Fibroblast of skin of abdomen (primary cell): ENCODE measurements around the gene NPTXR.
"Not testable (repeated sequence)": the region's sequence is repeated elsewhere in the genome, so short reads cannot be mapped to it uniquely, and the experiment has no call there.

Source experiments
- DNase-seq: peaks from one replicate; pipeline ENCODE4 v3.0.0-alpha.2; 2013

The NPTXR gene

DNA sequence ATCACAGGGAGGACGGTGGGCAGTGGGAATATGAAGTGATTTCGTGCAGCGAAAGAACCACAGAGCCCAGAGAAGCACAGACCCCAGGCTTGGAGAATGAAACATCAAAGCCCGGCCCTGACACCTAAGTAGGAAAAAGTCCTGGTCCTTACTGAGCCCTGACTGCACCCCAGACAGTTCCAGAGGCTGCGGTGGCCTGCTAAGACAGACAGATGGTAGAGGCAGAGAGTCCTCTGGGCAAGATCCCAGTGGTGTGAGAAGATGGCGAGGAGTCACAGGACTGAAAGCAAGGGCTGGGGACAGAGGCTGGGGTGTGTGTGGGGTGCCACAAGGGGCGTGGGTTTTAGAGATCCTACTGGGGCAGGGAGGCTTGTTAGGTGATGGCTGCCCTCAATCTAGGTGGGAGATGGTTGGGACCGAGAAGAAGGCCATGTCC is 24.5 kb upstream of the NPTXR start:
- DNase-seq, result no peak

DNA sequence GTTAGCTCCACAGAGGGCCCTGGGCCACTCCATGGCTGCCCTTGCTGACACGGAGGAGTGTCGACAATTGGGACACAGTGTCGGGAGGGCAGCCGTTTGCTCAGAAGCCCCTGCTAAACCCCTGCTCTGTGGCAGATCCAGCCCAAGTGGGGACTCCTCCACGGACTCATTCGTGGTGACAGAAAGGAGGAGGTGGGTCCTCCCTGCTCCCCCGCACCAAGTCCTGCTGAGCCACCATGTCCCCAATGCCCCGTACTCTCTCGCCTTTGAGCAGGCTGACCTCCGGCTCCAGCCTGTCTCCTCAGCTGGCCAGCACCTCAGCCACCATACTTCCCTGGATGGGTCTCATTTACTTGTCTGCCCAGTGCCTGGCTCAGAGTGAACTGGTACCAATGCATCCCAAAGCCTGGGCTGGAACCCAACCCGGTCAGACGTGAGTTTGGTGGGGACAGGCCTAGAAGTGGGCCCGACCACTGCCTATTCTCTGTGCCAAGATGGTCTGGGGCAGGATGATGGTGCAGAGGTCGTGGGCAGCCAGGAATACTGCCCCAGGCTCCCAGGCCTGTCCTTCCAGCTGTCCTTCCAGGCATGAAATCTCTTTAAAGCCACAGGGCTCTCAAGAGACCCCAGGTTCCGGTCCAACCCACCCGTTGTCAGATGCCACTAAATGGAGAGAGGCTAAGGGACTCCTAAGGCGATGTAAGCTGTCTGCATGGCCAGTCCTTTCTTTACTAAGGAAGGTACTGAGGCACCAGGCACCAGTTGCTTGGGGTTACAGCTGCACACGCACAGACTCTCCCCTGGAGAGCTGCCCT is 23.9 kb upstream of the NPTXR start:
- DNase-seq, result no peak

DNA sequence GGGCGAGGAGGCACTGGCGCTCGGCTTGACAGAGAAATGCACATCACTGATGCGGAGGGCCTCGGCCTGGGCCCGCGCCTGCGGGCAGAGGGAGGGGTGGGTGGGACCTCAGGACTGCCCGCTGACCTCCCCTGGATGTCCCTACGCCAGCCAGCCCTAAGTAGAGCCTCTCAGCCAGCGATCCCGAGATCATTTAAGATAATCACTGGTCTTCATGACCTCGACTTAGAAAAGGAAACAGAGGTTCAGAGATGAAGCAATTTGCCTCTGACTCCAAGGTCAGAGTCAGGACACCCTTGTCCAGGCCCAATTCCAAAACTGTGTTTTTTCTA is 23.3 kb upstream of the NPTXR start:
- no peak for DNase-seq

DNA sequence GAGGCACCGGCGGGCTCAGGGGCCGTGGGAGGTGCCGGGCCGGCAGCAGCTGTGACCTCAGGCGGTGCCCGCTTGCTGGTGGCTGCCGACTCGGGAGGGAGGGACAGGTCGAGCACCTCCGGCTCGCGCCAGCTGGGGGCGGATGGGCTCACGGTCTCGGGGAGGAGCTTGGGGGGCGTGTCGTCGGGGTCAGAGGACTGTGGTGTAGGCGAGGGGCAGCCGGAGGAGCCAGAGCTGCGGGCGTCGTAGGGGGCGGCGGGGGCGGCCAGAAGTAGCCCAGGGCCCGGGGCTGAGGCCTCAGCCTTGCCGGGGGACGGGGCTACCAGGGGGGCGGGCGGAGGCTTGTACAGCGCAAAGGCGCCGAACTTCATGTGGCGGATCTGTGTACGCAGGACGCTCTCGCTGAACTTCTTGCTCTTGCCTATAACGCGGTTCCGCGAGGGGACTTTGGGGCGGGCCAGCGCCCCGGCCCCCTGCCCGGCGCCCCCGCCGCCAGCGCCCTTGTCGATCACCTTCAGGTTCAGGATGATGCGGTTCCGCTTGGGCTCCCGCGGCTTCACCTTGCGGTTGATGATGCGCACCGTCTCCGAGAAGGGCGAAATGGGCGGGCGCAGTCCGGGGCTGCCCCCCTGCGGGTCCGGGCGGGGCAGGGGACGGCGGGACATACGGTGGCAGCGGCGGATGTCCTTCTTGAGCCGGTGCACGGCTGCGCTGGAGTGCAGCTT is 22.7 kb upstream of the NPTXR start:
- no peak for DNase-seq

DNA sequence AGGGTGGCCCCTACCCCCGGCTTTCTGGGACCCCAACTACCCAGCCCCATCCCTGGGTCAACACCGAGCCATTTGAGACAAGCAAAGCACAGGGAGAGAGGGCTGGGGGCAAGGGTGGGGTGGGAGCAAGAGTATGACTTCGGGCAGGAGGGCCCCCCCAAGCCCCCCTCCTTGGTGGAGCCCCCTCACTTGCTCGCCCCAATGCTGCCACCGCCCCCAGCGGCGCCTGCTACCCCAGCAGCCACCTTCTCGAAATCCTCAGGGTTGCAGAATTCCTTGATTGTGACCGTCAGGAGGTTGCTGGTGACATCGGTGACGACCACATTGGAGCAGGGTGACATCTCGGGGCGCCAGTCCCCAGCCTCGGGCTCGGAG is 22.2 kb upstream of the NPTXR start:
- DNase-seq, result no peak

DNA sequence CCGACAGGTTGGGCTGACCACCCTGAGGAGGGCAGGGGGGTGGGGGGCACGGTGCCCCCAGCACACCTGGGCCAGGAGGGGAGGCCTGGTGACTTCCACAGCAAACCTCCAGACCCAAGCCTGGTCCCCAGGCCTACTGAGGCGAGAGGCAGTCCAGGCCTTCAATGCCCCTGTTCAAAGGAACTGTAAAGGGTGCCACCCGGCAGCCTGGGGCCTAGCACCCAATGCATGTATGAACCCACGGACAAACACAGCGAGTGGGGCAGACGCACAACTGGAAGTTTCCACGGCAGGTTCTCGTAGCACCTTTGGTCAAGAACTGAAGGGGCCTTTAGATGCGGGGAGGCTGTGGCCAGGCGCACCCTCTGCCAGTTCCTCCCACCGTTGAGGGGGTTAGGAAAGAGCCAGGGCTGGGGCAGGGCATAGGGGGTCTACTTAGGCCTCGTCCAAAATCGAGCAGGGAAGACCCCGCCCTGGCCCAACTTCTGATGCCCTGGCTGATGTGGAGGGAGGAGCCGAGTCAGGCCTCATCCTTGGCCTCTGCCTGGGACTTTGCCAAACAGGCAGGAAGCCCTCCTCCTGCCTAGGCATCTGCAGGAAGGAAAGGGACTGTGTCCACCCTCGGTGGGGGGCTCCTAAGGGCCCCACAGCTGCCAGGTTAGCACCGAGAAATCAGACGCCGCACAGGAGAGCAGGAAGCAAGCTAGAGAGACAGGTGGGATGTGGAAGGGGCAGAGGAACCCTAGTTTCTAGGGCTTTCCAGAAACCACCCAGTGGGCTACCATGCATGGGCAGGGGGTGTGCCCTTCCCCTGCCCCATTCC is 21.6 kb upstream of the NPTXR start:
- no peak for DNase-seq

DNA sequence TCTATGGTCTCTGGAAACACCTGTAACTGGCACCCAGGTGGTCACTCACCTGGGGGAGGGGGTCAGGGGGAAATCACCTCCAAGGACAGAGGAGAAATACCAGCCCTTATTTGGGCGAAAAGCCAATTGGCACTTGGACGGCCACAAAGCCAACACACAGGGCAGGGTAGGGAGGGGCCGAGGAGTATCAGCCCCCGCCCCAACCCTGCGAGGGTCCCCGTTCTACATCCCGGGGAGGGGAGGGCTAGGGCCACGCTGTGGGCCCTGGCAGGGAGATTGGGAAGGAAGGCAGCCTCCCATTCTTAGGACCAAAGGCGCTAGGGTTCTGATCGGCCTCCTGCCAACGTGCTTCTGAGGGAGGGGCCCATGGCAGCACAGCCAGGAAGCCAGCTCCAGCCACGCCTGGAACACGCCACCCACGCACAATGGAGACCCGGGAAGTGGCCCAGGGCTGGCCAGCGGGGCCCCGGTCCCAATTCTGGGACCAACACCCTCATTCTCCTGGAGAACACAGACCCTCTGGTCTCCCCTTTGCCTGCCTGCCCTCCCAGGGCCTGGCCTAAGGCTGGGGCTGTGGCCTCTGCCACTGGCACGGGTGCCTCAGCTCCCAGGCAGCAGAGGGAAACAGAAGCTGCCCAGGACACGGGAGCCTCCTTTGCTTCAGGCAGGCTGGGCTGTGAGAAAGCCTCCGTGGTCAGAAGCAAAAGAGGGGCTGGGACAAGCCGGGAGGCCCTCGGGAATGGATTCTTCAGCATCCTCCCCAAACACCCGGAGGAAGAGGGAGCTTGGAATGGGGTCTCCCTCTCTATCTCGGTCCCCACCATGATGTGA is 20.7 kb upstream of the NPTXR start:
- DNase-seq, result no peak

DNA sequence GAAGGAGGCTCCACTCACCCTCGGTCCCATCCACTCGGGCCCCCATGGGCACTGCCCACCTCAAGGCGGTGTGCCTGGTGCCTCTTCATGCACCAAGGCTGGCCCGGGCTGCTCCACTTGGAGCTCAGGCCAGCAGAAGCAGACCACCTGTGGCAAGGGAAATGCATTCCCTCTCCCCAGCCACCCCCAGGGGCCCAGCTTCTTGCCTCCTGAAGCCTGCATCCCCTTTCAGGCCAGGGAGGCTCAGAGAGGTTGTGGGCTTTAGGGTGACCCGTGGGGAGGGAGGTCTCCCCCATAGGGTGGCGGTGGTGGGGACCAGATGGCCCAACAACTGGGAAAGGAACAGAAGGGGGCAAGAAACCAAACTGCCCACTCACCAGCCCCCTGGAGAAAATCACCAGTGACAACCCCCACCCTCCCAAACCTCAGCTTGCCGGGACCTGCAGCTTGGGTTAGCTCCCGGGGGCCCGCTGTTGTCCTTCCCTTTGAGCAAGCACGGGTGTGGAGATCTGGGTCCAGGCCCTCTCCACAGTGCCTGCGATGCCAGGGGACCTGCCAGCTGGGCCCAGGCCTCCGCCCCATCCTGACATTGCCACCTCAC is 19.8 kb upstream of the NPTXR start:
- DNase-seq, result no peak

DNA sequence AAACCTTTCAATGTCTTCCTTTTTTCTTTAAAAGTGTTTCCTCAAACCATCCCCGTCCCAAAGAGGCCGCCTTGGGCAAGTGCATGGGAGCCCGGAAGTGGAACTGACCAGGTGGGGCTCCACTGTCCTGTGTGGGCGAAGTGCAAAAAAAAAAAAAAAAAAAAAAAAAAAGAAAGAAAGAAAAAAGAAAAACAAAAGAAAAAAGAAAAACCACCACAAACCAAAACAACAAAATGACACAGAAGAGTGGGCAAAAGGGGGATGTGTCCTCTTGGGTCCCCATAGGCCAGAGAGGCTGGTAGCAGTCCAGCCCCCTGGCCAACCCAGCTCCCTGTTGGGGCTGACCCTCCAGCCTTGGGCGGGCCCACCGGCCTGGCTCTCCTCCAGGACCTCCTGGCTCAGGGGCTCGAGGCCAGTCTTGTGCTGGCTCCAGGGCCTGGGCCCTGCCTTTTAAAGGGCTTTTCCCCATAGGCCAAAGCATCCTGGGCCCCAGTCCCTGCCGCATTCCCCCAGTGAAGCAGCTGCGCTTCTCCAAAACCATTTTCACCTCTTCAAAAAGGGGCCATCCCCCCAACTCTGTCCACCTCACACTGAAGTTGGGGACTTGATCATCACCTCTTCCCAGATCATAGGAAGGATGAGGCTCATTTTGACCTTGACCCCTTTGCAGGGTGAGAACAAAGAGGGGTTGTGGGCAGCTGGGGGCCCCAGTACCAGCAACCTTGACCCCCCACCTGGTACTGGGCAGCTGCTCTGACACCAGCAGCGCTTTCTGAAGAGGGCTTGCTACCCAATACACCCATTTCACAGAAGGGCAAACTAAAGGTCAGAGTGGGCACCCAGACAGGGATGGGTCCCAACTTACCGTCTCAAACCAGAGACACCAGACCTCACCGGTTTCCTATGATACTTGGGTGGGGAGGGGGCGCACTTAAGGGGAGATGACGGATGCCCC is 18.8 kb upstream of the NPTXR start:
- no peak for DNase-seq

DNA sequence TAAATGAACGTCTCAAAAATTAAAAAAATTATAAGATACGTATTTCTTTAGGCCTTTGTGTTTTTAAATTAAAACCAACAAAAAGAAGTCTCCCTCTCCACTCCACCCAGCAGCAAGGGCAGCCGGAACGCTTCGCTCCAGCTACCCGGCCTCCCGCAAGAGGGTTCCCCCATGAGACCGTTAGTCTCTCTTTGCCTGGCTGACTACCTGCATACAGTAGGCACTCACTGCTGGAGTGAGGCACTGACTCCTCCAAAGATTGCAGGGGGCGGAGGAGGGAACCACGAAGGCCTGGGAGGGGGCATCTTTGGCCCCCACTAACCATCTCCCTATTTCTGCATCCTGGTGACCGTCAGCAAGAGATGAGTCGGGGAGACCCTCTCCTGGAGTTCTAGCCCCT is 18.1 kb upstream of the NPTXR start:
- DNase-seq, result no peak

DNA sequence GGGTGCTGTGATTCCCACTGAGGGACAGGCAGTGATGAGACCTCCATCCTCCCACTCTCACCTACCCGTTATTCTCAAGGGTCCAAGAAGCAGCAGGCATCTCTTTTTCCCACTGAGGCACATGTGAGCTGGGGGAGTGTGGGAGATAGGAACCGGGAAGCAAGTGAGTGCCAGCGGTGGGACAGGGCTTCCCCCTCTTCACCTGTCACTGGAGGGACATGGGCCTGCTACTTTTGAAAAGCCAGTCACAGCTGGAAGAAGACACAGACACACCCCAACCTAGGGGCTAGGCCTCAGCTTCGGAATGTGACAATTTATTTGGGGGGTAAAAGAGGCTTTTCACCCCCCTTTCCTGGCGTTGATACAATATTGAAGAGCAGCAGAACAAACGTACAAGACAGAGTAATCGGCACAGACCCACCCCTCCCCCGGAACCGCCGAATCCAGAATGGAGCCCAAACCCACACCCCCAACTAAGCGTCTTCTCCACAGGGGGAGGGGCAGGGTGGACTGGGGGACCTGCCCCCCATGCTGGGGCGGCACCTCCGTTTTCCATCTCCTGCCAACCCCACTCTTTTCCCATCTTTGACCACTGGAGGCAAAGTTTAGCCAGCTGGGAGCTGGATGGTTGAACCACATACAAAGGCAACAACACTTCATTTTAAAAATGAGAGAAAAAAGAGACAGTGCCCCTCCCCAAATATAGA is 17.5 kb upstream of the NPTXR start:
- DNase-seq, result no peak

DNA sequence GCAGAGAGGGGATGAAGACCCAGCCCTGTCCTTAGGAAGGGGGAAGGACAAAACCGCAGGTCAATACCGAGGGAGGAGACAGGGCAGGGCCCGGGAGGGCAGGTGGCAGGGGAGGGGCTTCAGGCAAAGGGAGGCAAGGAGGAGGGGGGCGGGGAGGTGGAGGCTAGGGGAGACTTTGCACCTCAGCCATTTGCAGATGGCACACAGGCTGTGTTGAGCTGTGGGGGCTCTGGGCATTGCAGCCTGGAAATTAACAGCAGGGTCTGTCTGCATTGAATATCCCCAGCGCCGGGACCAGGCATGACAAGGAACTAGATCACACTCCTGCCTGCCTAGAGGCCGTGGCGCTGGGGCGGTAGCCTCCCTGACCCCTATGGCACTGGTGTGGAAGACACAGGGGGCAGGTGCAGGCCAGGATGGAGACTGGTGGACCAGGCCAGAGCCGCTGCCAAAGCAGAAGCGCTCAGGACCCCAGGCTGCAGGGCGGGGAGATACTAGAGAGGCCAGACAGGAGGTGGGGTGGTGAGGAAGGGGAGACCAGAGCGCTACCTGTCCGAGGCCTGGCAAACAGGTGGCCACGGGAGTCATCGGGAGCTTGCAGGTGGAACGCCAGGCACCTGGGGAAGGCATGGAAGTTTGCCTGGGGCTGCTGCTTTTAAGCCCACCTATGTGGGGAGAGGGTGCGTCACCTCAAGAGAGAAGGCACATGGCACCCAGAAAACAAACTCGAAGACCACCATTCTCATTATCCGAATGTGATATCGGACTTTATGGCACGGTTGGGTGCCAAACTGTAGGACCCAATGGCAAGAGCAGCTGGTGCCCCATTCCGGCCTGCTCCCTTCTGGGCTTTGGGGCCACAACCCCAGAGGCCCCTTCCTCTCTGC is 16.7 kb upstream of the NPTXR start:
- DNase-seq, result no peak

DNA sequence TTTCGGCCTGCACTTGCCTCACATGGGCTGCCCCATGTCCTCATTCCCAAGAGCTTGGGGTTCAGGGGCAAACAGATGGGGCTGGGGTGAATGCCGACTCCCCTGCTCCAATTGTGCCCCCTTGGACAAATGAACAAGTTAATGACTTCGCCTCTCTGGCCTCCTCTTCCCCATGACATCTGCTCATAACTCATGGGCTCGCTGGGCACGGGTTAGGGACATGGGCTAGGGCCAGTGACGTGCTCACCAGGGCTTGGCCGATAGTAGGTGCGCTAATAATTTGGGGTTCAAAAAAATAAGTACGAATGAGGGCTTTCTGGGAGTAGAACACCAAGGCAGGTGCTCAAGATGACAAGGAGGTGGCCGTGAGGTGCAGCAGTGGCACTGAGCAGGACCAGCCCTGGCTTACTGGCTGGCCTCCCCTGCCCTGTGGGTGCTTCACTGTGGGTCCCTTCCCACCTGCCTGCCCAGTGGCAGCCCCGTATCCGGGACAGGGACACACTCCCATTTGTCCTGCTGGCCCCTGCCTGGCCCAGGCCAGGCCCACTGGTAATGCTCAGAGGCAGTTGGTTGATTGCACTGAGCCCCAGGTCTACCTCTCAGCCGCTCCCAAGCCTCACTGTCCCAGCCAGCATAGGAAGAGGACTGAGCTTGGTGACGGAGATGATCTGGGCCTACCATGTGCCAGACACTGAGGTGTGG is 15.9 kb upstream of the NPTXR start:
- DNase-seq, result no peak

DNA sequence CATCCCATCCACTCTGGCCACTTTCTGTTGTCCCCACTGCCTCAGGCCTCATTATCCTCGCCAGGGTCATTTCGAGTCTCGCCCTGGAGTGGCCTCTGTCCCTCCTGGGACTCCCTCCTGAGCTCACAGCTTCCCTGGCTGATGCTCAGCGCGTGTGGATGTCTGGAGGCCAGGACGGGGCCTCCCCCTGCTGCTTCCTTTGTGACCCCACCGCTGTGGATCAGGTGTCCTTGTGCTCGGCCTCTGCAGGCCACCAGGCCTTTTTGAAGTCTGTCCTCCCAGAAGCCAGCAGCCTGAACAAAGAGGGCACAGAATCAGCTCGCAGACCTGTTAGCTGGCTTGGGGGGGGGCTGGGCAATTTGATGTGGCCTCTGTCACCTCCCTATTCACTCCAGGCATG is 14.7 kb upstream of the NPTXR start:
- no peak for DNase-seq

DNA sequence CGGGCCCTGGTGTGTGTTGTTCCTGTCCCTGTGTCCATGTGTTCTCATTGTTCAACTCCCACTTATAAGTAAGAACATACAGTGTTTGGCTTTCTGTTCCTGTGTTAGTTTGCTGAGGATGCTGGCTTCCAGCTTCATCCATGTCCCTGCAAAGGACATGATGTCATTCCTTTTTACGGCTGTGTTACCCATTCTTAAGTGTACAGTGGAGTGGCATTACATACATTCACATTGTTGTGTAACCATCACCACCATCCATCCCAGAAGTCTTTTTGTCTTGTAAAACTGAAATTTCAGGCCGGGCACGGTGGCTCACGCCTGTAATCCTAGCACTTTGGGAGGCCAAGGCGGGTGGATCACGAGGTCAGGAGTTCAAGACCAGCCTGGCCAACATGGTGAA is 10.6 kb upstream of the NPTXR start:
- not testable (repeated sequence) for DNase-seq

DNA sequence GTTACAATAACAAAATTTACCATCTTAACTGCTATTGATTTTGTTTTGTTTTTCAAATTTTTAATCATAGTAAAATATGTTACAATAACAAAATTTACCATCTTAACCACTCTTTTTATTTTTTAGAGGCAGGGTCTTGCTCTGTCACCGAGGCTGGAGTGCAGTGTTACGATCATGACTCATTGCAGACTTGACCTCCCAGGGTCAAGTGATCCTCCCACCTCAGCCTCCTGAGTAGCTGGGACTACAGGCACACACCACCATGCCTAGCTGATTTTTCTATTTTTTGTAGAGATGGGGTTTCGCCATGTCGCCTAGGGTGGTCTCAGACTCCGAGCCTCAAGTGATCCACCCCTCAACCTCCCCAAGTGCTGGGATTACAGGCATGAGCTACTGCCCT is 10.1 kb upstream of the NPTXR start:
- not testable (repeated sequence) for DNase-seq

DNA sequence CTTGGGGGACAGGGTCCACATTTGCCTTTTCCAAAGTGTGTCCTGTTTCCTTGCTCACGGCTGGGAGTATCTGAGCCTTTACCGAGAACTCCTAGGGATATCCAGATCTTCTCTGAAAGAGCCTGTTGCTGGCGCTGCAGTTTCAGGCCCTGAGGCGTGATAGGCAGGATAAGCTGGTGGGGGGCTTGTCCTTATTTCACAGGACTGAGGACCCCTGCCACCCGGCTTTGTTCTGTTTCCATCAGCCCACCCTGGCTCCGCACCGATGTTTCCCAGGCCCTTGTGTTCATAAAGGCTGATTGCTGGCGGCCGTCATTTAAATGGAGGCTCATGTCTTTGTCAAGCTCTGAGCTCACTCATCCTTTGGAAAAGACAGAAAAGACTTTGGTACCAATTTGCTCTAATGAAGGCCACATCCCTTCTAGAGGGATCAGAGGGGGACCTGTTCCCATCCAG is 9.4 kb upstream of the NPTXR start:
- no peak for DNase-seq

DNA sequence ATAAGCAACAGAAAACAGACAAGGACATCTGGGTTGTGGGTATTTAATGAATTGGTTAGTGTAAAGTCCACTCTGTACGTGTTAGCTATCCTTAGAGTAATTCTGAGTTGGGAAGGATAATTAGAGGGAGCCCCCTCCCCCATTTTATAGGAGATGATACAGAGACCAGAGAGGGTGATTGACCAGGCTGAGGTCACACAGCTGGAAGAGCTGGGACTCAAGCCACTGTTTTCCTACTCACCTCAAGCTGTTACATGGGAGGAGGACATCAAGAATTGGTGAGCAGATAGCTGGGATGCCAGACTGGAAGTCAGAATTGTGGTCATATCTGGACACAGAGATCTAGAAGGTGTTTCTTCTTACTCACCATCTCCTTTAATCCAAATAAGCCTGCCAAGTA is 8.7 kb upstream of the NPTXR start:
- DNase-seq, result no peak
